Hindlimb muscle (tissue), 1 donor: ENCODE results near the gene PRAMEF18. TPM values are rescaled to one million over a fixed set of nuclear protein-coding genes. Genes with fewer than 3 reads are reported as not detected.
"Not testable (repeated sequence)": the region's sequence is repeated elsewhere in the genome, so short reads cannot be mapped to it uniquely, and the experiment has no call there.

Experiments used
- DNase-seq: peaks from one replicate; pipeline ENCODE4 v3.0.0-alpha.2; 2013
- polyA plus RNA-seq: library from polyadenylated mRNA; unstranded; fragments of 120-200 nt; gene quantifications from one replicate; pipeline ENCODE4 v1.2.1, GENCODE V29; 2013; ENCODE audit not compliant: insufficient read length

PRAMEF18 gene
- polyA plus RNA-seq, 1 donor = not detected

GRCh38 chr1:13201309-13201708, 24.6 kb downstream of the PRAMEF18 start, which contains the start of gene PRAMEF13:
PRAMEF13 (minus strand) TSS chr1:13201409; CDS start chr1:13199589, 1,820 bp downstream.
- not testable (repeated sequence) for DNase-seq

Other genes with a start within 250 kb of the PRAMEF18 start
- not detected for gene PRAMEF27, start 169.6 kb downstream of the PRAMEF18 start, polyA plus RNA-seq
- gene HNRNPCL3, start 165.4 kb downstream of the PRAMEF18 start, polyA plus RNA-seq = not detected
- gene PRAMEF25, start 155.4 kb downstream of the PRAMEF18 start, polyA plus RNA-seq = not detected
- 0.18 TPM for gene HNRNPCL2, start 109.3 kb downstream of the PRAMEF18 start, polyA plus RNA-seq
- not detected for gene PRAMEF26, start 70.1 kb downstream of the PRAMEF18 start, polyA plus RNA-seq
- gene HNRNPCL4, start 60.5 kb downstream of the PRAMEF18 start, polyA plus RNA-seq = not detected
- not detected for gene PRAMEF9, start 54.3 kb downstream of the PRAMEF18 start, polyA plus RNA-seq
- gene PRAMEF13, start 24.7 kb downstream of the PRAMEF18 start, polyA plus RNA-seq = not detected
- not detected for gene PRAMEF5, start 28.0 kb upstream of the PRAMEF18 start, polyA plus RNA-seq
- gene PRAMEF8, start 59.0 kb upstream of the PRAMEF18 start, polyA plus RNA-seq = not detected
- gene PRAMEF33, start 77.4 kb upstream of the PRAMEF18 start, polyA plus RNA-seq = not detected
- gene PRAMEF15, start 89.4 kb upstream of the PRAMEF18 start, polyA plus RNA-seq = not detected
- gene PRAMEF14, start 121.0 kb upstream of the PRAMEF18 start, polyA plus RNA-seq = not detected
- not detected for gene PRAMEF19, start 145.8 kb upstream of the PRAMEF18 start, polyA plus RNA-seq
- not detected for gene PRAMEF17, start 163.5 kb upstream of the PRAMEF18 start, polyA plus RNA-seq
- gene PRAMEF20, start 184.3 kb upstream of the PRAMEF18 start, polyA plus RNA-seq = not detected